PFSK-1 (cell line): ENCODE results near the gene TCF7L1.

ENCODE experiments used
- FOXP2 ChIP-seq: optimal IDR thresholded peaks from 2 replicates; pipeline ENCODE3; 2011; ENCODE audit warnings: borderline replicate concordance, control low read depth, inconsistent platforms; ENCODE audit not compliant: insufficient read depth; ENCODE audit errors: extremely low read length, extremely low read depth
- SIN3A ChIP-seq: IDR thresholded peaks from 2 replicates; pipeline ENCODE4 v1.6.1; 2012; ENCODE audit warnings: mild to moderate bottlenecking, low read length, moderate library complexity, borderline replicate concordance; ENCODE audit not compliant: insufficient read depth
- TAF1 ChIP-seq: IDR thresholded peaks from 2 replicates; pipeline ENCODE4 v1.6.1; 2012; ENCODE audit warnings: low read length, control low read depth, borderline replicate concordance; ENCODE audit not compliant: insufficient read depth
- TF ChIP-seq, protein P1 (sequence below), 2 experiments: IDR thresholded peaks; 2 replicates each; pipeline versions ENCODE4 v1.6.1 to v1.8.0; 2011 to 2012; ENCODE audit warnings: low read depth in 2 of 2, low read length in 2 of 2, control low read depth in 1 of 2, inconsistent platforms in 1 of 2, mild to moderate bottlenecking in 1 of 2, moderate library complexity in 1 of 2; ENCODE audit not compliant: insufficient read depth in 1 of 2

- no peak for TF ChIP-seq SIN3A
- TF ChIP-seq, protein P1, sequence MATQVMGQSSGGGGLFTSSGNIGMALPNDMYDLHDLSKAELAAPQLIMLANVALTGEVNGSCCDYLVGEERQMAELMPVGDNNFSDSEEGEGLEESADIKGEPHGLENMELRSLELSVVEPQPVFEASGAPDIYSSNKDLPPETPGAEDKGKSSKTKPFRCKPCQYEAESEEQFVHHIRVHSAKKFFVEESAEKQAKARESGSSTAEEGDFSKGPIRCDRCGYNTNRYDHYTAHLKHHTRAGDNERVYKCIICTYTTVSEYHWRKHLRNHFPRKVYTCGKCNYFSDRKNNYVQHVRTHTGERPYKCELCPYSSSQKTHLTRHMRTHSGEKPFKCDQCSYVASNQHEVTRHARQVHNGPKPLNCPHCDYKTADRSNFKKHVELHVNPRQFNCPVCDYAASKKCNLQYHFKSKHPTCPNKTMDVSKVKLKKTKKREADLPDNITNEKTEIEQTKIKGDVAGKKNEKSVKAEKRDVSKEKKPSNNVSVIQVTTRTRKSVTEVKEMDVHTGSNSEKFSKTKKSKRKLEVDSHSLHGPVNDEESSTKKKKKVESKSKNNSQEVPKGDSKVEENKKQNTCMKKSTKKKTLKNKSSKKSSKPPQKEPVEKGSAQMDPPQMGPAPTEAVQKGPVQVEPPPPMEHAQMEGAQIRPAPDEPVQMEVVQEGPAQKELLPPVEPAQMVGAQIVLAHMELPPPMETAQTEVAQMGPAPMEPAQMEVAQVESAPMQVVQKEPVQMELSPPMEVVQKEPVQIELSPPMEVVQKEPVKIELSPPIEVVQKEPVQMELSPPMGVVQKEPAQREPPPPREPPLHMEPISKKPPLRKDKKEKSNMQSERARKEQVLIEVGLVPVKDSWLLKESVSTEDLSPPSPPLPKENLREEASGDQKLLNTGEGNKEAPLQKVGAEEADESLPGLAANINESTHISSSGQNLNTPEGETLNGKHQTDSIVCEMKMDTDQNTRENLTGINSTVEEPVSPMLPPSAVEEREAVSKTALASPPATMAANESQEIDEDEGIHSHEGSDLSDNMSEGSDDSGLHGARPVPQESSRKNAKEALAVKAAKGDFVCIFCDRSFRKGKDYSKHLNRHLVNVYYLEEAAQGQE (IDR thresholded peaks at IDR 0.05; ENCODE audit: insufficient read depth in 1 of 2, low read depth in 2 of 2, low read length in 2 of 2) = no peak
- TF ChIP-seq FOXP2 = no peak
- TF ChIP-seq TAF1 = no peak
Measured at GRCh38 chr2:85242321-85242720, 109.1 kb downstream of the TCF7L1 start.
